H9 (cell line): Measurements from ENCODE around the gene SH3RF3. TPM values are rescaled to one million over a fixed set of nuclear protein-coding genes. Genes with fewer than 3 reads are reported as not detected.
A peak's percentile ranks its signal among the peaks of the same experiment; 100 is the strongest.

Experiments used
- DNase-seq: peaks from one replicate; pipeline ENCODE4 v3.0.0-alpha.2; 2017
- H2AFZ ChIP-seq: one replicate; pipeline ENCODE4 v1.6.1; 2013; ENCODE audit warnings: mild to moderate bottlenecking, low read length, control low read depth, moderate library complexity
- H2AK5ac ChIP-seq: 2 replicates; pipeline ENCODE4 v1.6.1; 2013; ENCODE audit warnings: low read length, control low read depth, mixed read lengths; ENCODE audit not compliant: insufficient read length
- H2BK120ac ChIP-seq: one replicate; pipeline ENCODE4 v1.6.1; 2013; ENCODE audit warnings: low read depth, mild to moderate bottlenecking, low read length, control low read depth, inconsistent platforms; ENCODE audit not compliant: poor library complexity, severe bottlenecking
- H2BK12ac ChIP-seq: 2 replicates; pipeline ENCODE4 v1.6.1; 2013; ENCODE audit warnings: low read length, control low read depth, mixed read lengths, low read depth; ENCODE audit not compliant: insufficient read length
- H2BK15ac ChIP-seq: 2 replicates; pipeline ENCODE4 v1.6.1; 2013; ENCODE audit warnings: low read depth, low read length, control low read depth
- H2BK20ac ChIP-seq: one replicate; pipeline ENCODE4 v1.6.1; 2013; ENCODE audit warnings: low read depth, mild to moderate bottlenecking, low read length, control low read depth, inconsistent platforms; ENCODE audit not compliant: poor library complexity, severe bottlenecking
- H2BK5ac ChIP-seq: 2 replicates; pipeline ENCODE4 v1.6.1; 2013; ENCODE audit warnings: low read length, control low read depth, mixed read lengths; ENCODE audit not compliant: insufficient read length
- H3K14ac ChIP-seq: 2 replicates; pipeline ENCODE4 v1.6.1; 2013; ENCODE audit warnings: low read length, control low read depth; ENCODE audit not compliant: insufficient read depth
- H3K18ac ChIP-seq: 2 replicates; pipeline ENCODE4 v1.6.1; 2013; ENCODE audit warnings: low read depth, mild to moderate bottlenecking, mixed read lengths, low read length, control low read depth; ENCODE audit not compliant: insufficient read length
- H3K23ac ChIP-seq: 2 replicates; pipeline ENCODE4 v1.6.1; 2013; ENCODE audit warnings: low read length, control low read depth, mixed read lengths, low read depth; ENCODE audit not compliant: insufficient read length
- H3K23me2 ChIP-seq: 2 replicates; pipeline ENCODE4 v1.6.1; 2013; ENCODE audit warnings: low read depth, mild to moderate bottlenecking, mixed read lengths, low read length, control low read depth; ENCODE audit not compliant: insufficient read length, poor library complexity, severe bottlenecking
- H3K27ac ChIP-seq: 2 replicates; pipeline ENCODE4 v1.5.1; 2013; ENCODE audit warnings: low read length, control low read depth, mixed read lengths, low read depth; ENCODE audit not compliant: insufficient read length
- H3K27me3 ChIP-seq: 2 replicates; pipeline ENCODE4 v1.6.1; 2013; ENCODE audit warnings: low read length, control low read depth, inconsistent platforms; ENCODE audit not compliant: insufficient read depth
- H3K4ac ChIP-seq: 2 replicates; pipeline ENCODE4 v1.6.1; 2013; ENCODE audit warnings: low read depth, mild to moderate bottlenecking, control low read depth, inconsistent platforms, low read length, moderate library complexity
- H3K4me1 ChIP-seq: 2 replicates; pipeline ENCODE4 v1.6.1; 2013; ENCODE audit warnings: low read length, control low read depth, inconsistent platforms; ENCODE audit not compliant: insufficient read depth
- H3K4me2 ChIP-seq: 2 replicates; pipeline ENCODE4 v1.6.1; 2013; ENCODE audit warnings: low read length, control low read depth, mixed read lengths; ENCODE audit not compliant: insufficient read length, insufficient read depth
- H3K56ac ChIP-seq: 2 replicates; pipeline ENCODE4 v1.6.1; 2013; ENCODE audit warnings: low read depth, mild to moderate bottlenecking, mixed read lengths, low read length, control low read depth; ENCODE audit not compliant: insufficient read length
- H3K79me1 ChIP-seq: 2 replicates; pipeline ENCODE4 v1.6.1; 2013; ENCODE audit warnings: low read depth, mild to moderate bottlenecking, moderate library complexity, low read length, control low read depth, inconsistent platforms; ENCODE audit not compliant: insufficient read depth, poor library complexity, severe bottlenecking
- H3K79me2 ChIP-seq: 2 replicates; pipeline ENCODE4 v1.6.1; 2013; ENCODE audit warnings: low read length, control low read depth, inconsistent platforms; ENCODE audit not compliant: insufficient read depth
- H3K9ac ChIP-seq: 2 replicates; pipeline ENCODE4 v1.6.1; 2013; ENCODE audit warnings: low read length, control low read depth, mixed read lengths; ENCODE audit not compliant: insufficient read length; ENCODE audit errors: extremely low read depth
- H3K9me3 ChIP-seq: one replicate; pipeline ENCODE4 v1.6.1; 2013; ENCODE audit warnings: low read depth, low read length, inconsistent platforms; ENCODE audit not compliant: control insufficient read depth
- H3T11ph ChIP-seq: one replicate; pipeline ENCODE4 v1.6.1; 2013; ENCODE audit warnings: mild to moderate bottlenecking, low read length, control low read depth, inconsistent platforms
- H4K20me1 ChIP-seq: one replicate; pipeline ENCODE4 v1.6.1; 2013; ENCODE audit not compliant: control insufficient read depth, insufficient read length, insufficient read depth
- H4K5ac ChIP-seq: 2 replicates; pipeline ENCODE4 v1.6.1; 2013; ENCODE audit warnings: low read depth, mild to moderate bottlenecking, mixed read lengths, low read length, control low read depth; ENCODE audit not compliant: insufficient read length
- H4K8ac ChIP-seq: replicated peaks from 2 replicates; pipeline ENCODE4 v1.6.1; 2013; ENCODE audit warnings: low read length, control low read depth, mixed read lengths, low read depth; ENCODE audit not compliant: insufficient read length
- H4K91ac ChIP-seq: 2 replicates; pipeline ENCODE4 v1.6.1; 2013; ENCODE audit warnings: low read depth, mild to moderate bottlenecking, moderate library complexity, mixed read lengths, low read length, control low read depth; ENCODE audit not compliant: insufficient read length
- H3K27ac Mint-ChIP-seq, 3 experiments: 2 replicates in 2 of 3; 3 replicates in 1 of 3; pipeline ENCODE4 v1.8.0; 2020 to 2021; ENCODE audit warnings: mixed read lengths in 3 of 3, mild to moderate bottlenecking in 1 of 3, moderate library complexity in 1 of 3
- H3K27me3 Mint-ChIP-seq: 2 replicates; pipeline ENCODE4 v1.8.0; 2021; ENCODE audit warnings: low read depth, mild to moderate bottlenecking, moderate library complexity, mixed read lengths
- H3K36me3 Mint-ChIP-seq, 3 experiments: 2 replicates in 2 of 3; 3 replicates in 1 of 3; pipeline ENCODE4 v1.8.0; 2020 to 2021; ENCODE audit warnings: low read depth in 3 of 3, mixed read lengths in 3 of 3; ENCODE audit not compliant: insufficient read depth in 1 of 3
- H3K4me1 Mint-ChIP-seq, 2 experiments: 2 replicates each; pipeline ENCODE4 v1.8.0; 2020; ENCODE audit warnings: mixed read lengths in 2 of 2
- H3K4me3 Mint-ChIP-seq, 2 experiments: 2 replicates in 1 of 2; 3 replicates in 1 of 2; pipeline ENCODE4 v1.8.0; 2020 to 2021; ENCODE audit warnings: mild to moderate bottlenecking in 2 of 2, mixed read lengths in 2 of 2, moderate library complexity in 1 of 2
- H3K9me3 Mint-ChIP-seq, 2 experiments: 2 replicates in 1 of 2; 3 replicates in 1 of 2; pipeline ENCODE4 v1.8.0; 2020; ENCODE audit warnings: mild to moderate bottlenecking in 2 of 2, mixed read lengths in 2 of 2, moderate library complexity in 1 of 2
- WGBS: extraction: QIAGEN DNeasy Blood & Tissue Kit; methylation state at CpG from one replicate; pipeline ENCODE4 v1.1.7; 2013; ENCODE audit warnings: missing lambda C conversion rate, low lambda C conversion rate, mixed read lengths; ENCODE audit not compliant: insufficient read length; ENCODE audit errors: extremely low coverage; 5-methylcytosine and 5-hydroxymethylcytosine counted together
- total RNA-seq: library from RNA; stranded (reverse); gene quantifications from 2 replicates; pipeline ENCODE4 v1.2.1, GENCODE V29; 2021
- TF ChIP-seq, protein P1 (sequence below): fragments of 200-600 bp; sonication (generic); conservative IDR thresholded peaks from 3 replicates; pipeline ENCODE4 v1.8.0; 2021; ENCODE audit warnings: antibody characterized with exemption, mild to moderate bottlenecking

SH3RF3 gene
- total RNA-seq, 1 experiment from 2014 or later = 0.46 TPM

GRCh38 chr2:109258376-109258775 is 129.4 kb downstream of the SH3RF3 start:
- Histone ChIP-seq H3K56ac (no peak overlapping the region), H3K4ac (no peak overlapping the region), H3K14ac (no peak overlapping the region), H3K27me3 (no peaks in the 10 kb centered on the region), H2AK5ac (no peak overlapping the region), H2AFZ (no peak overlapping the region), H4K5ac (no peak overlapping the region), H3K79me2 (no peaks in the 10 kb centered on the region), H2BK12ac (no peak overlapping the region), H2BK20ac (no peak overlapping the region), H3T11ph (no peak overlapping the region), H3K4me2 (no peak overlapping the region), H4K8ac (no peak overlapping the region), H4K91ac (no peak overlapping the region), H2BK120ac (no peak overlapping the region), H3K9me3 (no peaks in the 10 kb centered on the region), H3K79me1 (no peaks in the 10 kb centered on the region), H3K23me2 (no peaks in the 10 kb centered on the region), H4K20me1 (no peaks in the 10 kb centered on the region), H3K4me1 (no peaks in the 10 kb centered on the region; the same call in 1 of the 2 replicates), H3K18ac (no peak overlapping the region), H3K27ac (no peak overlapping the region), H2BK5ac (no peak overlapping the region), H3K9ac (no peak overlapping the region), H3K23ac (no peak overlapping the region), H2BK15ac (no peak overlapping the region)
- TF ChIP-seq, protein P1, sequence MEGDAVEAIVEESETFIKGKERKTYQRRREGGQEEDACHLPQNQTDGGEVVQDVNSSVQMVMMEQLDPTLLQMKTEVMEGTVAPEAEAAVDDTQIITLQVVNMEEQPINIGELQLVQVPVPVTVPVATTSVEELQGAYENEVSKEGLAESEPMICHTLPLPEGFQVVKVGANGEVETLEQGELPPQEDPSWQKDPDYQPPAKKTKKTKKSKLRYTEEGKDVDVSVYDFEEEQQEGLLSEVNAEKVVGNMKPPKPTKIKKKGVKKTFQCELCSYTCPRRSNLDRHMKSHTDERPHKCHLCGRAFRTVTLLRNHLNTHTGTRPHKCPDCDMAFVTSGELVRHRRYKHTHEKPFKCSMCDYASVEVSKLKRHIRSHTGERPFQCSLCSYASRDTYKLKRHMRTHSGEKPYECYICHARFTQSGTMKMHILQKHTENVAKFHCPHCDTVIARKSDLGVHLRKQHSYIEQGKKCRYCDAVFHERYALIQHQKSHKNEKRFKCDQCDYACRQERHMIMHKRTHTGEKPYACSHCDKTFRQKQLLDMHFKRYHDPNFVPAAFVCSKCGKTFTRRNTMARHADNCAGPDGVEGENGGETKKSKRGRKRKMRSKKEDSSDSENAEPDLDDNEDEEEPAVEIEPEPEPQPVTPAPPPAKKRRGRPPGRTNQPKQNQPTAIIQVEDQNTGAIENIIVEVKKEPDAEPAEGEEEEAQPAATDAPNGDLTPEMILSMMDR = no peak
- peaks cover 4 to 5% of the 10 kb centered on the region in 2 experiments for H3K4me1 Mint-ChIP-seq
- no peaks in the 10 kb centered on the region; a peak in 1 of 5 replicates for H3K9me3 Mint-ChIP-seq
- H3K27me3 Mint-ChIP-seq = peaks cover 1% of the 10 kb centered on the region; the same call in 1 of the 2 replicates
- WGBS = no CpG with 5 or more reads among the region's 9 CpGs
- no peak overlapping the region for H3K4me3 Mint-ChIP-seq
- DNase-seq = peak; percentile 18
- no peaks in the 10 kb centered on the region for H3K36me3 Mint-ChIP-seq
- no peak overlapping the region for H3K27ac Mint-ChIP-seq
